Measurements from ENCODE around the gene MAPK1.

Gene MAPK1

GRCh38 chr22:21728270-21728669, 139.2 kb downstream of the MAPK1 start:
- TF ChIP-seq, protein P1, sequence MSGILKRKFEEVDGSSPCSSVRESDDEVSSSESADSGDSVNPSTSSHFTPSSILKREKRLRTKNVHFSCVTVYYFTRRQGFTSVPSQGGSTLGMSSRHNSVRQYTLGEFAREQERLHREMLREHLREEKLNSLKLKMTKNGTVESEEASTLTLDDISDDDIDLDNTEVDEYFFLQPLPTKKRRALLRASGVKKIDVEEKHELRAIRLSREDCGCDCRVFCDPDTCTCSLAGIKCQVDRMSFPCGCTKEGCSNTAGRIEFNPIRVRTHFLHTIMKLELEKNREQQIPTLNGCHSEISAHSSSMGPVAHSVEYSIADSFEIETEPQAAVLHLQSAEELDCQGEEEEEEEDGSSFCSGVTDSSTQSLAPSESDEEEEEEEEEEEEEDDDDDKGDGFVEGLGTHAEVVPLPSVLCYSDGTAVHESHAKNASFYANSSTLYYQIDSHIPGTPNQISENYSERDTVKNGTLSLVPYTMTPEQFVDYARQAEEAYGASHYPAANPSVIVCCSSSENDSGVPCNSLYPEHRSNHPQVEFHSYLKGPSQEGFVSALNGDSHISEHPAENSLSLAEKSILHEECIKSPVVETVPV (CRISPR knock-in tag; IDR thresholded peaks at IDR 0.05): no peak
- TF ChIP-seq POU6F1 (CRISPR knock-in tag; IDR thresholded peaks at IDR 0.05; ENCODE audit: borderline replicate concordance, low read depth): no peak
- no peak for ATAC-seq

DNA sequence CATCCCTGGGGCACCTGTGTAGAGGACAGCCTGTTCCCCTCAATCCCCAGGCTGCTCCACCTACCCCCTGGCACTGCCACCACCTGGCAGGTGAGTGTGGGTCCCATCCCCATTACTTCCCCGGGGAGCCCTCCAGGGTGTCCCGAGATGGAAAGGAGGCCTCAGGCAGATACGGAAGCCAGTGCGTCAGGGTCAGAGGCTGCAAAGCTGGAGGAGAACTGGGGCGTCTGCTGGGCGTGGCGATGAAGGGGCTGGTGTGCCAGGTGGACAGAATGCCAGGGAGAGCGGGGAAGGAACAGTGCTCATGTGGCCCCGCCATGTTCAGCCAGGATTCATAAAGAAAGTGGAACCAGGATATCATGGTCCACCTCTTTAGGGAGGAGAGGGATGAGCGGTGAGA, 139.7 kb downstream of the MAPK1 start:
- TF ChIP-seq TOX (CRISPR knock-in tag; IDR thresholded peaks at IDR 0.05; ENCODE audit: borderline replicate concordance) (no peak), ESRRG (CRISPR knock-in tag; IDR thresholded peaks at IDR 0.05) (no peak), ARNTL (CRISPR knock-in tag; IDR thresholded peaks at IDR 0.05; ENCODE audit: borderline replicate concordance, low read depth) (no peak), ZC3H10 (CRISPR knock-in tag; IDR thresholded peaks at IDR 0.05) (no peak), TCF4 (CRISPR knock-in tag; IDR thresholded peaks at IDR 0.05; ENCODE audit: borderline replicate concordance) (no peak)
- TF ChIP-seq, protein P1 (CRISPR knock-in tag; IDR thresholded peaks at IDR 0.05): no peak
- ATAC-seq: no peak

- ATAC-seq: no peak
- TF ChIP-seq TOX (CRISPR knock-in tag; IDR thresholded peaks at IDR 0.05; ENCODE audit: borderline replicate concordance) (no peak), CSDC2 (CRISPR knock-in tag; IDR thresholded peaks at IDR 0.05) (no peak)
Measured at GRCh38 chr22:21727159-21727558, 140.3 kb downstream of the MAPK1 start.

- TF ChIP-seq OSR1 (CRISPR knock-in tag; IDR thresholded peaks at IDR 0.05) (no peak), RARB (CRISPR knock-in tag; IDR thresholded peaks at IDR 0.05) (no peak), ZNF565 (CRISPR knock-in tag; conservative IDR thresholded peaks at IDR 0.05; ENCODE audit: low read depth) (no peak), ZNF8 (CRISPR knock-in tag; IDR thresholded peaks at IDR 0.05) (no peak), POU6F1 (CRISPR knock-in tag; IDR thresholded peaks at IDR 0.05; ENCODE audit: borderline replicate concordance, low read depth) (no peak)
- TF ChIP-seq, protein P2, sequence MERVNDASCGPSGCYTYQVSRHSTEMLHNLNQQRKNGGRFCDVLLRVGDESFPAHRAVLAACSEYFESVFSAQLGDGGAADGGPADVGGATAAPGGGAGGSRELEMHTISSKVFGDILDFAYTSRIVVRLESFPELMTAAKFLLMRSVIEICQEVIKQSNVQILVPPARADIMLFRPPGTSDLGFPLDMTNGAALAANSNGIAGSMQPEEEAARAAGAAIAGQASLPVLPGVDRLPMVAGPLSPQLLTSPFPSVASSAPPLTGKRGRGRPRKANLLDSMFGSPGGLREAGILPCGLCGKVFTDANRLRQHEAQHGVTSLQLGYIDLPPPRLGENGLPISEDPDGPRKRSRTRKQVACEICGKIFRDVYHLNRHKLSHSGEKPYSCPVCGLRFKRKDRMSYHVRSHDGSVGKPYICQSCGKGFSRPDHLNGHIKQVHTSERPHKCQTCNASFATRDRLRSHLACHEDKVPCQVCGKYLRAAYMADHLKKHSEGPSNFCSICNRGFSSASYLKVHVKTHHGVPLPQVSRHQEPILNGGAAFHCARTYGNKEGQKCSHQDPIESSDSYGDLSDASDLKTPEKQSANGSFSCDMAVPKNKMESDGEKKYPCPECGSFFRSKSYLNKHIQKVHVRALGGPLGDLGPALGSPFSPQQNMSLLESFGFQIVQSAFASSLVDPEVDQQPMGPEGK (CRISPR knock-in tag; IDR thresholded peaks at IDR 0.05; ENCODE audit: borderline replicate concordance): no peak
- ATAC-seq: peak; percentile 83
Measured at GRCh38 chr22:21726650-21727049, 140.8 kb downstream of the MAPK1 start.

GRCh38 chr22:21725956-21726649, 141.3 kb downstream of the MAPK1 start:
- no peak for ATAC-seq
- TF ChIP-seq, protein P3, sequence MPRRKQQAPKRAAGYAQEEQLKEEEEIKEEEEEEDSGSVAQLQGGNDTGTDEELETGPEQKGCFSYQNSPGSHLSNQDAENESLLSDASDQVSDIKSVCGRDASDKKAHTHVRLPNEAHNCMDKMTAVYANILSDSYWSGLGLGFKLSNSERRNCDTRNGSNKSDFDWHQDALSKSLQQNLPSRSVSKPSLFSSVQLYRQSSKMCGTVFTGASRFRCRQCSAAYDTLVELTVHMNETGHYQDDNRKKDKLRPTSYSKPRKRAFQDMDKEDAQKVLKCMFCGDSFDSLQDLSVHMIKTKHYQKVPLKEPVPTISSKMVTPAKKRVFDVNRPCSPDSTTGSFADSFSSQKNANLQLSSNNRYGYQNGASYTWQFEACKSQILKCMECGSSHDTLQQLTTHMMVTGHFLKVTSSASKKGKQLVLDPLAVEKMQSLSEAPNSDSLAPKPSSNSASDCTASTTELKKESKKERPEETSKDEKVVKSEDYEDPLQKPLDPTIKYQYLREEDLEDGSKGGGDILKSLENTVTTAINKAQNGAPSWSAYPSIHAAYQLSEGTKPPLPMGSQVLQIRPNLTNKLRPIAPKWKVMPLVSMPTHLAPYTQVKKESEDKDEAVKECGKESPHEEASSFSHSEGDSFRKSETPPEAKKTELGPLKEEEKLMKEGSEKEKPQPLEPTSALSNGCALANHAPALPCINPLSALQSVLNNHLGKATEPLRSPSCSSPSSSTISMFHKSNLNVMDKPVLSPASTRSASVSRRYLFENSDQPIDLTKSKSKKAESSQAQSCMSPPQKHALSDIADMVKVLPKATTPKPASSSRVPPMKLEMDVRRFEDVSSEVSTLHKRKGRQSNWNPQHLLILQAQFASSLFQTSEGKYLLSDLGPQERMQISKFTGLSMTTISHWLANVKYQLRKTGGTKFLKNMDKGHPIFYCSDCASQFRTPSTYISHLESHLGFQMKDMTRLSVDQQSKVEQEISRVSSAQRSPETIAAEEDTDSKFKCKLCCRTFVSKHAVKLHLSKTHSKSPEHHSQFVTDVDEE (CRISPR knock-in tag; IDR thresholded peaks at IDR 0.05): no peak
- TF ChIP-seq ISL1 (CRISPR knock-in tag; IDR thresholded peaks at IDR 0.05) (no peak), RARB (CRISPR knock-in tag; IDR thresholded peaks at IDR 0.05) (no peak), ZFP30 (CRISPR knock-in tag; IDR thresholded peaks at IDR 0.05) (no peak), CREB5 (CRISPR knock-in tag; IDR thresholded peaks at IDR 0.05; ENCODE audit: low read depth) (no peak), ZNF8 (CRISPR knock-in tag; IDR thresholded peaks at IDR 0.05) (no peak), ARNTL (CRISPR knock-in tag; IDR thresholded peaks at IDR 0.05; ENCODE audit: borderline replicate concordance, low read depth) (no peak), BACH2 (CRISPR knock-in tag; IDR thresholded peaks at IDR 0.05; ENCODE audit: borderline replicate concordance) (no peak), TCF4 (CRISPR knock-in tag; IDR thresholded peaks at IDR 0.05; ENCODE audit: borderline replicate concordance) (no peak)
- TF ChIP-seq, protein P2 (CRISPR knock-in tag; IDR thresholded peaks at IDR 0.05; ENCODE audit: borderline replicate concordance): no peak

Data from SK-N-SH treated with all-trans-retinoic acid at 6 μM for 48 hours (cell line).